NT2/D1 (cell line): Measurements from ENCODE around the gene ELAVL2.

Source experiments
- SUZ12 ChIP-seq: IDR thresholded peaks from 2 replicates; pipeline ENCODE4 v1.6.1; 2011; ENCODE audit not compliant: insufficient read length, insufficient read depth; ENCODE audit errors: extremely low read depth
- YY1 ChIP-seq: IDR thresholded peaks from 2 replicates; pipeline ENCODE4 v1.6.1; 2011; ENCODE audit not compliant: insufficient read length, insufficient read depth
- ZNF274 ChIP-seq: IDR thresholded peaks from 2 replicates; pipeline ENCODE4 v1.6.1; 2011; ENCODE audit warnings: mild to moderate bottlenecking, low read depth, low read length

DNA sequence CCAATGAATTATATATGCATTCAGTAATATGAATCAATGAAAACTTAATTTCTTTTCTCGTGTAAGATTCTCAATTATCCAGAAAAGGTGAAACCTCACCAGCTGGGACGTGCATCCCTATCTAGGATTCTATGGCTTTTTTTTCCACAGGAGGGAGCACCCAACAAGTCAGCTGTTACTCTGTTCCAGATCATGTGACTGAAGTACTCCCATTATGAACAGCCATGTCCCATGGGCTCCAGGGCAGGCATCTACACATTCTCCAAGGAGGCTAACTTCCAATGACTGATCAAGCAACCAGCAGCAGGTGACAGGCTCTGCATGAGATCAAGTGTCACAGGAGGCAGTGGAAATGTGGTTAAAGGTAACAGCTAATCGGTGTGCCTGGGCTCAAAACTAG lies 118.8 kb downstream of the ELAVL2 start:
- no peak for TF ChIP-seq ZNF274
- TF ChIP-seq YY1: no peak
- TF ChIP-seq SUZ12: no peak
